Endothelial cell of umbilical vein (primary cell): ENCODE results near the gene GPR83. TPM values are rescaled to one million over a fixed set of nuclear protein-coding genes. Genes with fewer than 3 reads are reported as not detected.

Experiments used
- BruUV-seq: library from RNA; stranded (reverse); fragments of 400-500 nt; replicated peaks from 2 replicates; lab custom pipeline; 2021; lab: Mats Ljungman, UMichigan
- CTCF ChIA-PET: fragments of 300-600, 350-600 bp; sonication (Branson Sonifier 250); formaldehyde crosslinking; loops from one replicate; lab custom pipeline; 2021; ENCODE audit warnings: antibody characterized with exemption, inconsistent platforms; lab: Charles Lee
- POLR2A ChIA-PET: fragments of 300-600, 350-600 bp; sonication (Branson Sonifier 250); formaldehyde crosslinking; loops from one replicate; lab custom pipeline; 2021; ENCODE audit warnings: antibody characterized with exemption, inconsistent platforms; lab: Charles Lee
- DNase-seq: peaks from one replicate; pipeline ENCODE4 v3.0.0-alpha.2; 2011; ENCODE audit warnings: low read depth, low spot score
- FAIRE-seq: peaks from 2 replicates; lab custom pipeline; 2011; peaks lifted over from hg19 to GRCh38; lab: Jason Lieb, UNC
- H2AFZ ChIP-seq: 2 replicates; pipeline ENCODE4 v1.6.0; 2012; ENCODE audit warnings: low read depth, low read length, control low read depth, inconsistent platforms
- H3K27ac ChIP-seq: 2 replicates; pipeline ENCODE4 v1.5.1; 2011; ENCODE audit warnings: low read depth, mild to moderate bottlenecking, control low read depth, low read length, moderate library complexity; ENCODE audit not compliant: insufficient read depth
- H3K27me3 ChIP-seq, 2 experiments: 2 replicates each; pipeline versions ENCODE4 v1.6.0 to v1.6.1; 2011; ENCODE audit warnings: low read length in 2 of 2, mixed read lengths in 1 of 2; ENCODE audit not compliant: control insufficient read depth in 2 of 2, insufficient read depth in 2 of 2
- H3K36me3 ChIP-seq, 2 experiments: 2 replicates in 1 of 2; 3 replicates in 1 of 2; pipeline ENCODE4 v1.5.1; 2011; ENCODE audit warnings: low read length in 2 of 2, mild to moderate bottlenecking in 1 of 2, moderate library complexity in 1 of 2; ENCODE audit not compliant: control insufficient read depth in 2 of 2, insufficient read depth in 2 of 2; ENCODE audit errors: extremely low read depth in 1 of 2
- H3K4me1 ChIP-seq: 3 replicates; pipeline ENCODE4 v1.5.1; 2011; ENCODE audit warnings: mild to moderate bottlenecking, low read length; ENCODE audit not compliant: control insufficient read depth, insufficient read depth; ENCODE audit errors: extremely low read depth
- H3K4me2 ChIP-seq: 2 replicates; pipeline ENCODE4 v1.6.1; 2011; ENCODE audit warnings: low read length, control low read depth, mixed read lengths; ENCODE audit not compliant: insufficient read depth
- H3K4me3 ChIP-seq, 3 experiments: fragments of 200-600 bp in 1 of 3; sonication (generic), shearing (Covaris generic) in 1 of 3; replicated peaks in 1 of 3; 2 replicates each; pipeline ENCODE4 v1.5.1; 2011 to 2016; ENCODE audit warnings: control low read depth in 3 of 3, low read length in 3 of 3, mild to moderate bottlenecking in 2 of 3, inconsistent platforms in 1 of 3, low read depth in 1 of 3, moderate library complexity in 1 of 3; ENCODE audit not compliant: insufficient read depth in 1 of 3
- H3K79me2 ChIP-seq: 2 replicates; pipeline ENCODE4 v1.6.0; 2012; ENCODE audit warnings: low read length, inconsistent platforms; ENCODE audit not compliant: control insufficient read depth, insufficient read depth
- H3K9ac ChIP-seq: replicated peaks from 2 replicates; pipeline ENCODE3; 2011; ENCODE audit warnings: low read length, control low read depth; ENCODE audit not compliant: insufficient read depth; ENCODE audit errors: extremely low read depth
- H3K9me1 ChIP-seq: replicated peaks from 3 replicates; pipeline ENCODE4 v1.6.0; 2011; ENCODE audit warnings: mild to moderate bottlenecking, low read length; ENCODE audit not compliant: control insufficient read depth, insufficient read depth; ENCODE audit errors: extremely low read depth
- H3K9me3 ChIP-seq: replicated peaks from 2 replicates; pipeline ENCODE4 v1.5.1; 2012; ENCODE audit warnings: low read length, inconsistent platforms; ENCODE audit not compliant: control insufficient read depth, insufficient read depth
- H4K20me1 ChIP-seq: replicated peaks from 2 replicates; pipeline ENCODE3; 2011; ENCODE audit warnings: mild to moderate bottlenecking, low read length; ENCODE audit not compliant: control insufficient read depth, insufficient read depth; ENCODE audit errors: extremely low read depth
- EZH2 ChIP-seq: IDR thresholded peaks from 2 replicates; pipeline ENCODE4 v1.6.1; 2012; ENCODE audit warnings: borderline replicate concordance, low read depth, mild to moderate bottlenecking, moderate library complexity, low read length, inconsistent platforms; ENCODE audit not compliant: severe bottlenecking
- FOS ChIP-seq: IDR thresholded peaks from 2 replicates; pipeline ENCODE4 v1.6.1; 2011; ENCODE audit warnings: mild to moderate bottlenecking, low read length, moderate library complexity, borderline replicate concordance; ENCODE audit not compliant: insufficient read depth
- GATA2 ChIP-seq: IDR thresholded peaks from 2 replicates; pipeline ENCODE4 v1.7.0; 2011; ENCODE audit warnings: low read depth, mild to moderate bottlenecking, moderate library complexity, mixed read lengths, low read length; ENCODE audit not compliant: insufficient read length, insufficient read depth
- JUN ChIP-seq: IDR thresholded peaks from 2 replicates; pipeline ENCODE4 v1.6.1; 2011; ENCODE audit warnings: borderline replicate concordance, low read depth; ENCODE audit not compliant: insufficient read length, insufficient read depth
- MAX ChIP-seq: IDR thresholded peaks from 2 replicates; pipeline ENCODE4 v1.6.1; 2011; ENCODE audit not compliant: insufficient read depth, insufficient read length
- MYC ChIP-seq: IDR thresholded peaks from one replicate; pipeline ENCODE4 v1.6.1; 2011; ENCODE audit warnings: mild to moderate bottlenecking, low read depth, low read length
- POLR2A ChIP-seq: IDR thresholded peaks from 2 replicates; pipeline ENCODE4 v1.6.1; 2012; ENCODE audit warnings: low read depth, mild to moderate bottlenecking, control low read depth, low read length
- POLR2AphosphoS5 ChIP-seq: IDR thresholded peaks from 2 replicates; pipeline ENCODE4 v1.6.1; 2012; ENCODE audit warnings: low read depth, mild to moderate bottlenecking, control low read depth, low read length, moderate library complexity; ENCODE audit not compliant: insufficient read depth
- dilution Hi-C: fragments of 300-500 bp; cut with MboI; formaldehyde crosslinking; loops from one replicate; pipeline ENCODE4 v1.15.0; 2019; ENCODE audit warnings: low sequenced_read_pairs; ENCODE audit not compliant: extremely low pct_ligation_motif_present
- intact Hi-C: fragments of 100-400 bp; cut with micrococcal nuclease; formaldehyde crosslinking; loops from one replicate; pipeline ENCODE4 v1.10.0; 2022
- polyA plus RNA-seq, 4 experiments: library from polyadenylated mRNA; depleted of rRNA in 3 of 4; stranded (reverse) in 3 of 4; unstranded in 1 of 4; fragments of >200 nt; gene quantifications; 2 replicates each; pipeline versions ENCODE4 v1.2.1 to v1.2.3, GENCODE V29; 2011 to 2012; ENCODE audit warnings: missing spikeins in 1 of 4
- total RNA-seq: library from RNA; stranded (reverse); gene quantifications from 2 replicates; pipeline ENCODE4 v1.2.3, GENCODE V29; 2021
- TF ChIP-seq, protein P1 (sequence below), 2 donors: IDR thresholded peaks; 1 replicate in 1 of 2; 2 replicates in 1 of 2; pipeline ENCODE4 v1.5.1; 2011; ENCODE audit warnings: low read length in 2 of 2, mild to moderate bottlenecking in 2 of 2, moderate library complexity in 2 of 2, control low read depth in 1 of 2, inconsistent platforms in 1 of 2, low read depth in 1 of 2; ENCODE audit not compliant: insufficient read depth in 1 of 2; ENCODE audit errors: extremely low read depth in 1 of 2

GPR83 gene
- total and polyA plus RNA-seq, 2 donors (not counting 3 experiments of a cell fraction or from before 2014, with no cell fraction given), result 0.07 TPM; not detected in 1

GRCh38 chr11:94328587-94329080, 72.6 kb downstream of the GPR83 start:
- H4K20me1 ChIP-seq, result no peaks in the 10 kb centered on the region
- no peak for DNase-seq
- FAIRE-seq, result no peak
- H3K9me3 ChIP-seq, result no peaks in the 10 kb centered on the region
- ChIA-PET CTCF (no interaction called here), POLR2A (no interaction called here)
- BruUV-seq, result no TSS peak
- no peak overlapping the region for H3K9ac ChIP-seq
- intact Hi-C loops, result loop anchor here (5.0 to 10.0 kb wide), 2 partner anchors 86 to 406 kb away; no protein-coding TSS in a partner anchor
- no peak for TF ChIP-seq EZH2
- no peak for TF ChIP-seq FOS
- TF ChIP-seq, protein P1, sequence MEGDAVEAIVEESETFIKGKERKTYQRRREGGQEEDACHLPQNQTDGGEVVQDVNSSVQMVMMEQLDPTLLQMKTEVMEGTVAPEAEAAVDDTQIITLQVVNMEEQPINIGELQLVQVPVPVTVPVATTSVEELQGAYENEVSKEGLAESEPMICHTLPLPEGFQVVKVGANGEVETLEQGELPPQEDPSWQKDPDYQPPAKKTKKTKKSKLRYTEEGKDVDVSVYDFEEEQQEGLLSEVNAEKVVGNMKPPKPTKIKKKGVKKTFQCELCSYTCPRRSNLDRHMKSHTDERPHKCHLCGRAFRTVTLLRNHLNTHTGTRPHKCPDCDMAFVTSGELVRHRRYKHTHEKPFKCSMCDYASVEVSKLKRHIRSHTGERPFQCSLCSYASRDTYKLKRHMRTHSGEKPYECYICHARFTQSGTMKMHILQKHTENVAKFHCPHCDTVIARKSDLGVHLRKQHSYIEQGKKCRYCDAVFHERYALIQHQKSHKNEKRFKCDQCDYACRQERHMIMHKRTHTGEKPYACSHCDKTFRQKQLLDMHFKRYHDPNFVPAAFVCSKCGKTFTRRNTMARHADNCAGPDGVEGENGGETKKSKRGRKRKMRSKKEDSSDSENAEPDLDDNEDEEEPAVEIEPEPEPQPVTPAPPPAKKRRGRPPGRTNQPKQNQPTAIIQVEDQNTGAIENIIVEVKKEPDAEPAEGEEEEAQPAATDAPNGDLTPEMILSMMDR (IDR thresholded peaks at IDR 0.05; ENCODE audit: extremely low read depth in 1 of 2, insufficient read depth in 1 of 2, low read depth in 1 of 2, low read length in 2 of 2), result no peak
- TF ChIP-seq POLR2AphosphoS5, result no peak
- no peak for TF ChIP-seq POLR2A
- no peak for TF ChIP-seq MAX
- no peak for TF ChIP-seq MYC
- TF ChIP-seq GATA2, result no peak
- TF ChIP-seq JUN, result no peak
- H3K9me1 ChIP-seq, result no peaks in the 10 kb centered on the region
- H3K79me2 ChIP-seq, result no peaks in the 10 kb centered on the region
- no peak overlapping the region for H3K4me3 ChIP-seq
- dilution Hi-C loops, result no loop called here
- H3K27me3 ChIP-seq, result no peaks in the 10 kb centered on the region
- H3K4me1 ChIP-seq, result no peaks in the 10 kb centered on the region
- H2AFZ ChIP-seq, result no peak overlapping the region
- H3K36me3 ChIP-seq, result no peaks in the 10 kb centered on the region
- H3K4me2 ChIP-seq, result no peak overlapping the region
- no peak overlapping the region for H3K27ac ChIP-seq

Other genes with a start within 250 kb of the GPR83 start
- not detected in 2 replicates for gene IZUMO1R, start 96.8 kb downstream of the GPR83 start, total RNA-seq
- gene IZUMO1R, start 96.8 kb downstream of the GPR83 start, polyA plus RNA-seq, result not detected in 2 replicates
- 22.0 and 25.3 TPM in 2 replicates for gene MRE11, start 92.4 kb upstream of the GPR83 start, total RNA-seq
- gene MRE11, start 92.4 kb upstream of the GPR83 start, polyA plus RNA-seq, result 3.0 and 4.5 TPM in 2 replicates
- 7.6 and 8.0 TPM in 2 replicates for gene ANKRD49, start 92.6 kb upstream of the GPR83 start, total RNA-seq
- gene ANKRD49, start 92.6 kb upstream of the GPR83 start, polyA plus RNA-seq, result 6.0 and 7.4 TPM in 2 replicates
- gene C11orf97, start 111.0 kb upstream of the GPR83 start, total RNA-seq, result not detected in 2 replicates
- gene C11orf97, start 111.0 kb upstream of the GPR83 start, polyA plus RNA-seq, result not detected in 2 replicates
- 4.4 and 5.3 TPM in 2 replicates for gene FUT4, start 142.5 kb upstream of the GPR83 start, total RNA-seq
- 2.4 and 2.5 TPM in 2 replicates for gene FUT4, start 142.5 kb upstream of the GPR83 start, polyA plus RNA-seq
- 0.25 and 0.64 TPM in 2 replicates for gene PIWIL4, start 165.9 kb upstream of the GPR83 start, total RNA-seq
- gene PIWIL4, start 165.9 kb upstream of the GPR83 start, polyA plus RNA-seq, result 0.55 and 0.76 TPM in 2 replicates